C4-2B (cell line): ENCODE measurements around the gene ZNF823.
"Not testable (repeated sequence)": the region's sequence is repeated elsewhere in the genome, so short reads cannot be mapped to it uniquely, and the experiment has no call there.

Experiments
- H3K27ac ChIP-seq: fragments of 450-650 bp; 2 replicates; pipeline ENCODE4 v1.5.1; 2017
- CTCF ChIP-seq: fragments of 450-650 bp; conservative IDR thresholded peaks from 2 replicates; pipeline ENCODE4 v1.5.1; 2017; ENCODE audit warnings: mild to moderate bottlenecking
- ZFX ChIP-seq: fragments of 450-650 bp; IDR thresholded peaks from 2 replicates; pipeline ENCODE4 v1.6.1; 2017

ZNF823 gene

GRCh38 chr19:11693505-11694499 is 44.9 kb downstream of the ZNF823 start:
- H3K27ac ChIP-seq: peak overlapping the region; percentile 76
- TF ChIP-seq ZFX: no peak
- peak; percentile 31 for TF ChIP-seq CTCF

- no peak overlapping the region for H3K27ac ChIP-seq
- TF ChIP-seq CTCF (no peak), ZFX (no peak)
Measured at GRCh38 chr19:11692127-11692790, 46.5 kb downstream of the ZNF823 start.

- no peak overlapping the region for H3K27ac ChIP-seq
- TF ChIP-seq ZFX (no peak), CTCF (no peak)
Measured at GRCh38 chr19:11685676-11686650, 52.8 kb downstream of the ZNF823 start.

- TF ChIP-seq CTCF (no peak), ZFX (no peak)
- no peak overlapping the region for H3K27ac ChIP-seq
Measured at GRCh38 chr19:11684987-11685675, 53.6 kb downstream of the ZNF823 start.

GRCh38 chr19:11680689-11681302 is 58.0 kb downstream of the ZNF823 start:
- TF ChIP-seq ZFX (no peak), CTCF (no peak)
- no peak overlapping the region for H3K27ac ChIP-seq

- H3K27ac ChIP-seq: no peak overlapping the region
- TF ChIP-seq ZFX: no peak
- no peak for TF ChIP-seq CTCF
Measured at GRCh38 chr19:11678504-11678903, 60.2 kb downstream of the ZNF823 start.

GRCh38 chr19:11676661-11677600 is 61.8 kb downstream of the ZNF823 start:
- not testable (repeated sequence) for H3K27ac ChIP-seq
